Right lobe of liver (tissue), 6 donors: Measurements from ENCODE around the gene SLC9C1. TPM values are rescaled to one million over a fixed set of nuclear protein-coding genes. Genes with fewer than 3 reads are reported as not detected.

ENCODE experiments used
- ATAC-seq, 4 donors: fragments of 200-7000 bp; cut with Tn5 transposase; one replicate each; pipeline ENCODE4 v1.9.1; 2020; ENCODE audit warnings: mild to moderate bottlenecking in 4 of 4, moderate library complexity in 4 of 4
- DNase-seq, 3 donors: peaks; one replicate each; pipeline ENCODE4 v3.0.0-alpha.2; 2020
- H3K27ac ChIP-seq, 3 donors: fragments of 200-600 bp; one replicate each; pipeline ENCODE4 v1.8.0; 2022
- H3K27me3 ChIP-seq, 2 donors: fragments of 200-600 bp; one replicate each; pipeline ENCODE4 v1.8.0; 2022
- H3K36me3 ChIP-seq, 4 donors: fragments of 200-600 bp; sonication (generic) in 1 of 4; one replicate each; pipeline versions ENCODE4 v1.5.1 to v1.8.0; 2017 to 2022; ENCODE audit warnings: control low read depth in 1 of 4
- H3K4me1 ChIP-seq, 4 donors: fragments of 200-600 bp; sonication (generic) in 1 of 4; one replicate each; pipeline versions ENCODE4 v1.5.1 to v1.8.0; 2017 to 2022; ENCODE audit warnings: control low read depth in 1 of 4
- H3K4me3 ChIP-seq, 3 donors: fragments of 200-600 bp; one replicate each; pipeline ENCODE4 v1.8.0; 2022
- H3K9me3 ChIP-seq, 4 donors: fragments of 200-600 bp; sonication (generic) in 1 of 4; one replicate each; pipeline versions ENCODE4 v1.5.1 to v1.8.0; 2017 to 2022; ENCODE audit warnings: control low read depth in 1 of 4
- POLR2A ChIP-seq: fragments of 450-650 bp; IDR thresholded peaks from one replicate; pipeline ENCODE4 v1.6.1; 2017; ENCODE audit warnings: antibody characterized with exemption, mild to moderate bottlenecking
- WGBS: methylation state at CpG from one replicate; pipeline ENCODE4 v1.1.6; 2018; ENCODE audit warnings: low coverage, low lambda C conversion rate; ENCODE audit not compliant: insufficient coverage; ENCODE audit errors: missing lambda C conversion rate; 5-methylcytosine and 5-hydroxymethylcytosine counted together
- intact Hi-C, 2 donors: fragments of 100-400 bp; cut with DNase I; formaldehyde crosslinking; loops; one replicate each; pipeline versions ENCODE4 v1.11.2 to v1.14.1; 2022
- total RNA-seq, 6 experiments: library from RNA; depleted of rRNA in 2 of 6; stranded (reverse); fragments of >200 nt in 2 of 6; fragmentation: NEBNext Ultra II Directional in 3 of 6; extraction: Animal tissue kit (Norgen Biotek cat#: 25700) in 3 of 6; gene quantifications; one replicate each; pipeline versions ENCODE4 v1.1.0 to v1.2.4, GENCODE V29; 2016 to 2023
- TF ChIP-seq, protein P1 (sequence below), 4 donors: fragments of 200-600 bp in 3 of 4; fragments of 450-650 bp in 1 of 4; IDR thresholded peaks; one replicate each; pipeline versions ENCODE4 v1.5.1 to v1.8.0; 2016 to 2022; ENCODE audit warnings: antibody characterized with exemption in 4 of 4, mild to moderate bottlenecking in 2 of 4
- donor health status: DM: no; HTN: yes; CAD: no.
- donor health status: DM: no; HTN: no; CAD: no.
- donor health status: DM: no; HTN: no; CAD: no.
- donor health status: DM: no; HTN: yes; CAD: no.
- donor health status: DM: no; HTN: yes; CAD: no.

SLC9C1 gene
- total RNA-seq, 6 experiments from 2014 or later: not detected

DNA sequence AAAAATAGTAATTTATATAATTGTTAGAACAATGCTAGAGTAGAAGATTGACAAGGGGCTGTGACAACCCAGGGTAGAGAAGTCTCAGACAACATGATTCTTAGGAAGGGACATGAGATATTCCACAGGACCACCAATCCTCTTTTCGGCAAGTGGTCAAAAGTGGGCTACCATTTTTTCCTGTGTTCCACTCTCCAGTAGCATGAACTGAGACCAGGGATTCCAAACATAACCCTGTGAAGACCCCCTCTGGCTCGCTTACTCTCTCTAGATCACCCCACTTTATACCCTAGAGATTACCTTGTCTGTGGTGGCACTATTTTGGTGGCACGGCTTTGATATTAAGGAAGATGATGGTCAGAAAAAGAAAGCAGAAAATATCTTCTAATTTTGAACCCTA, 161.9 kb downstream of the SLC9C1 start:
- Histone ChIP-seq H3K9me3 (no peaks in the 10 kb centered on the region), H3K27me3 (no peaks in the 10 kb centered on the region), H3K4me3 (no peak overlapping the region), H3K27ac (no peak overlapping the region), H3K4me1 (no peaks in the 10 kb centered on the region), H3K36me3 (no peaks in the 10 kb centered on the region)
- WGBS: 59% methylated on average over 2 of the region's 3 CpGs
- ATAC-seq: no peak
- intact Hi-C loops: no loop called here
- TF ChIP-seq, protein P1, sequence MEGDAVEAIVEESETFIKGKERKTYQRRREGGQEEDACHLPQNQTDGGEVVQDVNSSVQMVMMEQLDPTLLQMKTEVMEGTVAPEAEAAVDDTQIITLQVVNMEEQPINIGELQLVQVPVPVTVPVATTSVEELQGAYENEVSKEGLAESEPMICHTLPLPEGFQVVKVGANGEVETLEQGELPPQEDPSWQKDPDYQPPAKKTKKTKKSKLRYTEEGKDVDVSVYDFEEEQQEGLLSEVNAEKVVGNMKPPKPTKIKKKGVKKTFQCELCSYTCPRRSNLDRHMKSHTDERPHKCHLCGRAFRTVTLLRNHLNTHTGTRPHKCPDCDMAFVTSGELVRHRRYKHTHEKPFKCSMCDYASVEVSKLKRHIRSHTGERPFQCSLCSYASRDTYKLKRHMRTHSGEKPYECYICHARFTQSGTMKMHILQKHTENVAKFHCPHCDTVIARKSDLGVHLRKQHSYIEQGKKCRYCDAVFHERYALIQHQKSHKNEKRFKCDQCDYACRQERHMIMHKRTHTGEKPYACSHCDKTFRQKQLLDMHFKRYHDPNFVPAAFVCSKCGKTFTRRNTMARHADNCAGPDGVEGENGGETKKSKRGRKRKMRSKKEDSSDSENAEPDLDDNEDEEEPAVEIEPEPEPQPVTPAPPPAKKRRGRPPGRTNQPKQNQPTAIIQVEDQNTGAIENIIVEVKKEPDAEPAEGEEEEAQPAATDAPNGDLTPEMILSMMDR (IDR thresholded peaks at IDR 0.05): no peak
- no peak for TF ChIP-seq POLR2A
- DNase-seq: no peak

DNA sequence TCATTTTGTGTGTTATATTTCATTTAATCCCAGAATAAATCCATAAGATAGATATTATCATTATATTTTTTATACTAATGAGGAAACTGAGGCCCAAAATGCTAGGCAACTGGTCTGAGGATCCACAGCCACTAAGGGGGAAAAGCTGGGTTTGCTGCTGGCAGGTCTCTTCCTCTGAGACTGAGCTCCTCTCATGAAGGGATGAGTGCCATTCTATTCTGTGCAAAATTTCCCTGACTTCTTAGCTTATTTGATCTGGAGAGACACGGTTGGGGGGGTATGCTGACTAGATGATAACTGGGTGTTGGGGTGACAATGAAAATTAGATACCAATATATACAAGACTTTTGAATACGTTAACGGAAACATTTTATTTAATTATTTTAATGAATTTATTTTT, 162.9 kb downstream of the SLC9C1 start:
- 80% methylated on average over 3 of the region's 3 CpGs for WGBS
- intact Hi-C loops: no loop called here

DNA sequence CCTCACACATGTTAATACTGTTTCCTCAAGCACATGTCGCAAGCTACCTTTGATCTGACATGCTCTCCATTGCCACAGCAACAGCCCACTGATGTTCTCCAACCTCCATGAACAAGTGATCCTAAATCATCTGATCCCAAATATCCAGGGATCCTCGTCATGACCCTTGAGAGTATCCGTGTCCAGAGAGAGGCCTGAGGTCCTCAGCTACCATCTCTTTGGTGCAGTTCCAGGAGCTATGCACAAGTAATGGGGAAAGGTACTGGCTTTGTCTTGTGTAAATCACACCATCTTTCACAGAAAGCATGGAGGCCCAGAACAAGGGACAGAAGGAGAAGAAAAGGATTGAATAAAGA, 163.4 kb downstream of the SLC9C1 start:
- Histone ChIP-seq H3K4me3 (no peak overlapping the region), H3K27ac (no peak overlapping the region), H3K9me3 (no peaks in the 10 kb centered on the region), H3K27me3 (no peaks in the 10 kb centered on the region), H3K4me1 (no peaks in the 10 kb centered on the region), H3K36me3 (no peaks in the 10 kb centered on the region)
- DNase-seq (no peak), ATAC-seq (no peak)
- intact Hi-C loops: no loop called here
- 58% methylated on average over 3 of the region's 3 CpGs for WGBS
- no peak for TF ChIP-seq POLR2A
- TF ChIP-seq, protein P1 (IDR thresholded peaks at IDR 0.05): no peak

More for the DNA sequence above, 162.9 kb downstream of the SLC9C1 start:
- TF ChIP-seq, protein P1 (IDR thresholded peaks at IDR 0.05): no peak
- TF ChIP-seq POLR2A: no peak
- Histone ChIP-seq H3K4me1 (no peaks in the 10 kb centered on the region), H3K36me3 (no peaks in the 10 kb centered on the region), H3K4me3 (no peak overlapping the region), H3K27ac (no peak overlapping the region), H3K27me3 (no peaks in the 10 kb centered on the region), H3K9me3 (no peaks in the 10 kb centered on the region)
- DNase-seq (no peak), ATAC-seq (no peak)

DNA sequence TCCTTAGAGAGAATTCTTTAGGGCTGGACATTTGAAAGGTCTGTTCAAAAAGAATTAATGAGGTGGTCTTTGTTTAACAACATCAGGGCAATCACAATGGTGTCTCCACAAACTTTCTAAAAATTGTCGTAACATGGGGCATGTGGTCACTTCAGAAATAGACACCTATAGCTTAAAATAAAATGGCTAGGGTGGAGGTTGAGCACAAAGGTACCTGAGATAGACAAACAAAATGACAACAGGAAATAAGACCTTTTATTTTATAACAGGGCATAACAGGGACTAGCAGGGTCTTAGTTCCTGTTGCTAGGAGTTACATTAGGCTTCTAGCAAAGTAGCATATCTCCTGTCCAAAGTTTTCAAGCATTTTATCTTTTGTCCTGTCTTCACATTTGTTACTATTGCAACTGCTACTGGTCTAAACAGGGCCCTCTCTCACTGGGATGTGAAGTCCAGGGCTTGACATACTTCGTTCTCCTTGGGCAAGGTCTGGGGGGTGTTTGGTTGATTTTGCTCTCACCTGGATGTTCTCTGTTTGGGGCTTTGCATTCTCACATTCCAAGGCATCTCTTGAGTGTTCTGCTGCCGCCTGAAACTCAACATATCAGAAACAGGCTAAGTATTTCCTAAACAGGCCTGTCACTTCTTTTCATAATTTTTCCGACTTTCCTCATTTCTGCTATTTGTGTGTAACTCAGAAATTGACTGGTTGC, 163.9 kb downstream of the SLC9C1 start:
- DNase-seq (no peak), ATAC-seq (no peak)
- 69% methylated on average over 4 of the region's 4 CpGs for WGBS
- Histone ChIP-seq H3K9me3 (no peaks in the 10 kb centered on the region), H3K4me1 (no peaks in the 10 kb centered on the region), H3K36me3 (no peaks in the 10 kb centered on the region), H3K4me3 (no peak overlapping the region), H3K27ac (no peak overlapping the region), H3K27me3 (no peaks in the 10 kb centered on the region)
- TF ChIP-seq, protein P1 (IDR thresholded peaks at IDR 0.05): no peak
- TF ChIP-seq POLR2A: no peak
- intact Hi-C loops: no loop called here
